Gastroesophageal sphincter (tissue), 4 donors: ENCODE data around the gene DHRSX. TPM values are rescaled to one million over a fixed set of nuclear protein-coding genes. Genes with fewer than 3 reads are reported as not detected.

Experiments
- ATAC-seq: fragments of 150-250 bp; one replicate; pipeline ENCODE4 v1.9.1; 2016; ENCODE audit warnings: mild to moderate bottlenecking, moderate library complexity
- H3K27ac ChIP-seq, 4 donors: fragments of 200-600 bp; sonication (generic) in 3 of 4; 1 replicate in 3 of 4; 2 replicates in 1 of 4; pipeline ENCODE4 v1.5.1; 2016 to 2019
- H3K27me3 ChIP-seq: fragments of 200-600 bp; sonication (generic); one replicate; pipeline ENCODE4 v1.5.1; 2019
- H3K36me3 ChIP-seq, 2 donors: fragments of 200-600 bp; sonication (generic); one replicate each; pipeline ENCODE4 v1.5.1; 2019; ENCODE audit warnings: control low read depth in 1 of 2
- H3K4me1 ChIP-seq, 3 donors: fragments of 200-600 bp; sonication (generic); 1 replicate in 2 of 3; 2 replicates in 1 of 3; pipeline ENCODE4 v1.5.1; 2016 to 2019; ENCODE audit warnings: control low read depth in 2 of 3
- H3K4me3 ChIP-seq, 2 donors: fragments of 200-600 bp; sonication (generic); one replicate each; pipeline ENCODE4 v1.5.1; 2019; ENCODE audit warnings: mild to moderate bottlenecking in 1 of 2, moderate library complexity in 1 of 2
- H3K9me3 ChIP-seq, 3 donors: fragments of 200-600 bp; sonication (generic); one replicate each; pipeline ENCODE4 v1.5.1; 2017 to 2019; ENCODE audit warnings: control low read depth in 2 of 3
- CTCF ChIP-seq, 4 experiments: fragments of 200-600 bp in 2 of 4; fragments of 450-650 bp in 2 of 4; sonication (generic) in 1 of 4; IDR thresholded peaks; one replicate each; pipeline ENCODE4 v1.5.1; 2017 to 2019; ENCODE audit warnings: antibody characterized with exemption in 4 of 4, mild to moderate bottlenecking in 2 of 4, moderate library complexity in 2 of 4
- EP300 ChIP-seq: sonication (generic); formaldehyde crosslinking; IDR thresholded peaks from one replicate; pipeline ENCODE4 v1.6.1; 2017; ENCODE audit warnings: antibody characterized with exemption, mild to moderate bottlenecking
- POLR2A ChIP-seq, 2 donors: fragments of 450-650 bp; IDR thresholded peaks; one replicate each; pipeline ENCODE4 v1.6.1; 2017; ENCODE audit warnings: antibody characterized with exemption in 2 of 2, mild to moderate bottlenecking in 2 of 2, moderate library complexity in 1 of 2
- POLR2AphosphoS5 ChIP-seq: sonication (generic); formaldehyde crosslinking; IDR thresholded peaks from one replicate; pipeline ENCODE4 v1.6.1; 2017; ENCODE audit warnings: antibody characterized with exemption
- WGBS, 2 donors: methylation state at CpG; one replicate each; pipeline ENCODE4 v1.1.5; 2018; ENCODE audit warnings: low coverage in 1 of 2; 5-methylcytosine and 5-hydroxymethylcytosine counted together
- total RNA-seq, 4 donors: library from RNA; depleted of rRNA; stranded (reverse); fragments of >200 nt; gene quantifications; one replicate each; pipeline ENCODE4 v1.1.0, GENCODE V29; 2016

DHRSX gene
- total RNA-seq, 4 donors from 2014 or later = 16.8 to 26.3 (median 21.1) TPM

DNA sequence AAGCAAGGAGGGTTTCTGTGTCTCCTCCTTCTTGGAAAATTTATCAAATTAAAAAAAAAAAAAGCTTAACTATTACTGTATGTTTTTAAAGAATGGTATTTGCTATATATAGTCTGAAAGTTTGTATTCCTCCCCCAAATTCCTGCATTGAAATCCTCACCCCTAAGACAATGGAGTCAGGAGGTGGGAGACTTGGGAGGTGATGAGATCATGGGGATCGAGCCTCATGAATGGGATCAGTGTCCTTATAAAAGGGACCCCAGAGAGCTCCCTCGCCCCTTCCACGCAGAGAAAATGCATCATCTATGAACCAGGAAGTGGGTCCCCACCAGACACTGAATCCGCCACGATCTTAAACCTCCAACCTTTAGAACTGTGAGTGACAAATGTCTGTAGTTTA lies 50.1 kb downstream of the DHRSX start:
- TF ChIP-seq EP300 (no peak), POLR2A (IDR thresholded peaks at IDR 0.05) (no peak), CTCF (IDR thresholded peaks at IDR 0.05) (no peak), POLR2AphosphoS5 (no peak)
- Histone ChIP-seq H3K27ac (no peak overlapping the region), H3K27me3 (no peaks in the 10 kb centered on the region), H3K9me3 (no peaks in the 10 kb centered on the region), H3K4me1 (peaks cover 0 to 23% (median 0%) of the 10 kb centered on the region in 3 donors), H3K36me3 (peaks cover 0 to 4% of the 10 kb centered on the region in 2 donors), H3K4me3 (no peak overlapping the region)
- ATAC-seq = no peak
- 85 to 93% methylated on average over 2 to 3 of the region's 5 CpGs for whole genome bisulfite sequencing, 2 donors

DNA sequence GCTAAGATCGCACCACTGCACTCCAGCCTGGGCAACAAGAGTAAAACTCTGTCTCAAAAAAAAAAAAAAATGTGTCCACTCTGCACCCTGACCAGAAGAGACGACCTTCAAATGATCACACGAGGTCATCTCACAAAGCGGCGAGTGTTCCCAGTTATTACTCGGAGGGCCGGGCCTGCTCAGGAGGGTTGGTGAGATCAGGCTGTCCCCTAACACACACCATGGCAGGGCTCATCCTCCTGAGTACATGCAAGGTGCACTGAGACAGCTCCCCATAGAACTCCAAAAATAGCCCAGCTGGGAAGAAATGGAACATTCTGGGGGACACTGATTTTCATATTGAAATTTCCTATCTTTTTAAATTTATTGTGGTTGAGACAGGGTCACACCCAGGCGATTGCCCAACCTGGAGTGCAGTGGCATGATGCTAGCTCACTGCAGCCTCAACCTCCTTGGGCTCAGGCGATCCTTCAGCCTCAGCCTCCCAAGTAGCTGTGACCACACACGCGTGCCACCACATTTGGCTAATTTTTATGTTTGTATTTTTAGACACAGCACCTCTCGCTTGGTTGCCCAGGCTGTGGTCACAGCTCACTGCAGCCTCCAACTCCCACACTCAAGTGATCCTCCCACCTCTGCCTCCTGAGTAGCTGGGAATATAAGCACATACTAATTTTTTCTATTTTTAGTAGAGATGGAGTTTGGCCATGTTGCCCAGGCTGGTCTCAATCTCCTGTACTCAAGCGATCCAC lies 51.5 kb downstream of the DHRSX start:
- H3K9me3 ChIP-seq = no peaks in the 10 kb centered on the region
- no peak for TF ChIP-seq POLR2A (IDR thresholded peaks at IDR 0.05)
- no peak for TF ChIP-seq CTCF (IDR thresholded peaks at IDR 0.05)
- TF ChIP-seq POLR2AphosphoS5 = no peak
- no peak for TF ChIP-seq EP300

GRCh38 chrX:2447484-2447883 lies 53.3 kb downstream of the DHRSX start:
- TF ChIP-seq POLR2AphosphoS5 (no peak), EP300 (no peak), CTCF (IDR thresholded peaks at IDR 0.05) (no peak), POLR2A (IDR thresholded peaks at IDR 0.05) (no peak)
- no peaks in the 10 kb centered on the region for H3K9me3 ChIP-seq
- H3K4me3 ChIP-seq = no peak overlapping the region
- WGBS, 2 donors = 50 to 100% methylated on average over 2 of the region's 2 CpGs
- ATAC-seq = no peak
- H3K27me3 ChIP-seq = no peaks in the 10 kb centered on the region
- no peak overlapping the region for H3K27ac ChIP-seq
- H3K36me3 ChIP-seq = peaks cover 0 to 4% of the 10 kb centered on the region in 2 donors
- peaks cover 0 to 23% (median 0%) of the 10 kb centered on the region in 3 donors for H3K4me1 ChIP-seq

More for the DNA sequence above, 51.5 kb downstream of the DHRSX start:
- WGBS, 2 donors = 94 to 95% methylated on average over 5 to 11 of the region's 13 CpGs
- no peak overlapping the region for H3K4me3 ChIP-seq
- no peak overlapping the region for H3K27ac ChIP-seq
- no peak for ATAC-seq
- peaks cover 0 to 4% of the 10 kb centered on the region in 2 donors for H3K36me3 ChIP-seq
- H3K4me1 ChIP-seq = peaks cover 0 to 23% (median 0%) of the 10 kb centered on the region in 3 donors
- H3K27me3 ChIP-seq = no peaks in the 10 kb centered on the region

DNA sequence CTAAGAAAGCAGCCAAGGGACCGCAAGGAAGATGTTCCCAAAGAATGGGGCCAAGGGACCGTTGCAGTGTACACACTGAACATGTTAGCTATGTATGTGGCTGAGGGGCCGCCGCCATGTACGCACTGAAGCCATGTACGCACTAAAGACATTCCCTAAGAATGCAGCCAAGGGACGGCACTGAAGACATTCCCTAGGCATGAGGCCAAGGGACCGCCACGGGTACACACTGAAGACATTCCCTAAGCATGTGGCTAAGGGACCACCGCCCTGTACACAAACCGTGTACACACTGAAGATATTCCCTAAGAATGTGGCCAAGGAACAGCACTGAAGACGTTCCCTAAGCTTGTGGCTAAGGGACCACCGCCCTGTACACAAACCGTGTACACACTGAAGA lies 54.0 kb downstream of the DHRSX start:
- Histone ChIP-seq H3K27ac (no peak overlapping the region), H3K4me3 (no peak overlapping the region), H3K27me3 (no peaks in the 10 kb centered on the region), H3K4me1 (peaks cover 0 to 18% (median 0%) of the 10 kb centered on the region in 3 donors), H3K9me3 (no peaks in the 10 kb centered on the region), H3K36me3 (peaks cover 0 to 4% of the 10 kb centered on the region in 2 donors)
- TF ChIP-seq EP300 = no peak
- WGBS, 2 donors = 94 to 100% methylated on average over 1 to 11 of the region's 14 CpGs
- ATAC-seq = no peak

DNA sequence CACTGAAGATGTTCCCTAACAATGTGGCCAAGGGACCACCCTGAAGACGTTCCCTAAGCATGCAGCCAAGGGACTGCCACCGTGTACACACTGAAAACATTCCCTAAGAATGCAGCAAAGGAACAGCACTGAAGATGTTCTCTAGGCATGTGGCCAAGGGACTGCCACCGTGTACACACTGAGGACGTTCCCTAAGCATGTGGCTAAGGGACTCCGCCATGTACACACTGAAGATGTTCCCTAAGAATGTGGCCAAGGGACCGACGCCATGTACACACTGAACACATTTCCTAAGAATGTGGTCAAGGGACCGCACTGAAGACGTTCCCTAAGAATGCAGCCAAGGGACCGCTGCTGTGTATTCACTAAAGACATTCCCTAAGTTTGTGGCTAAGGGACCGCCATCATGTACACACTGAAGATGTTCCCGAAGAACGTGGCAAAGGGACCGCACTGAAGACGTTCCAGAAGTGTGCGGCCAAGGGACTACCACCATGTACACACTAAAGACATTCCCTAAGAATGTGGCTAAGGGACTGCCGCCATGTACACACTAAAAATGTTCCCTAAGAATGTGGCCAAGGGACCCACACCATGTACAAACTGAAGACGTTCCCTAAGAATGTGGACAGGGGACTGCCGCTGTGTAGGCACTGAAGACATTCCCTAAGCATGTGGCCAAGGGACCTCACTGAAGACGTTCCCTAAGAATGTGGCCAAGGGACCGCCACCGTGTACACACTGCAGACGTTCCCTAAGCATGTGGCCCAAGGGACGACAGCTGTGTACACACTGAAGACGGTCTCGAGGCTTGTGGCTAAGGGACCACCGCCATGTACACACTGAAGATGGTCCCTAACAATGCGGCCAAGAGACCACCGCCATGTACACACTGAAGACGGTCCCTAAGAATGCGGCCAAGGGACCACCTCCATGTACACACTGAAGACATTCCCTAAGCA lies 54.8 kb downstream of the DHRSX start:
- 90 to 91% methylated on average over 5 to 26 of the region's 31 CpGs for WGBS, 2 donors
- H3K27ac ChIP-seq = no peak overlapping the region

More for the DNA sequence above, 54.8 kb downstream of the DHRSX start:
- Histone ChIP-seq H3K27me3 (no peaks in the 10 kb centered on the region), H3K4me3 (no peak overlapping the region), H3K9me3 (no peaks in the 10 kb centered on the region), H3K36me3 (peaks cover 0 to 8% of the 10 kb centered on the region in 2 donors), H3K4me1 (peaks cover 0 to 9% (median 0%) of the 10 kb centered on the region in 3 donors)
- TF ChIP-seq POLR2AphosphoS5 = no peak
- no peak for TF ChIP-seq POLR2A (IDR thresholded peaks at IDR 0.05)
- TF ChIP-seq EP300 = no peak
- no peak for TF ChIP-seq CTCF (IDR thresholded peaks at IDR 0.05)
- ATAC-seq = no peak
